Memory B cell (primary cell): Measurements from ENCODE around the gene TMED8.
A peak's percentile ranks its signal among the peaks of the same experiment; 100 is the strongest.
"Not testable (repeated sequence)": the region's sequence is repeated elsewhere in the genome, so short reads cannot be mapped to it uniquely, and the experiment has no call there.

Experiments
- ATAC-seq: fragments of 150-1000 bp; cut with Tn5 transposase; 2 replicates; pipeline ENCODE4 v1.10.0; 2021; ENCODE audit warnings: low read depth, mild to moderate bottlenecking, moderate library complexity
- DNase-seq, 2 donors: peaks; one replicate each; pipeline ENCODE4 v3.0.0; 2022; ENCODE audit warnings: low spot score in 2 of 2
- H3K27ac Mint-ChIP-seq: one replicate; pipeline ENCODE4 v1.8.0; 2022; ENCODE audit warnings: mild to moderate bottlenecking, moderate library complexity, mixed read lengths
- H3K27me3 Mint-ChIP-seq: one replicate; pipeline ENCODE4 v1.8.0; 2022; ENCODE audit warnings: mixed read lengths
- H3K36me3 Mint-ChIP-seq: one replicate; pipeline ENCODE4 v1.8.0; 2022; ENCODE audit warnings: mild to moderate bottlenecking, mixed read lengths
- H3K4me1 Mint-ChIP-seq: one replicate; pipeline ENCODE4 v1.8.0; 2022; ENCODE audit warnings: mixed read lengths
- H3K4me3 Mint-ChIP-seq: one replicate; pipeline ENCODE4 v1.8.0; 2022; ENCODE audit warnings: mild to moderate bottlenecking, moderate library complexity, mixed read lengths
- H3K9me3 Mint-ChIP-seq: one replicate; pipeline ENCODE4 v1.8.0; 2022; ENCODE audit warnings: mixed read lengths

The TMED8 gene

GRCh38 chr14:77376771-77377501 lies at the start of gene TMED8, which contains the start of gene SAMD15:
Gene TMED8 (minus strand): TSS chr14:77377094. CDS start chr14:77377053, 41 bp downstream.
Gene SAMD15 (plus strand): TSS chr14:77377379. CDS start chr14:77377419, 40 bp downstream.
- H3K4me3 Mint-ChIP-seq = peak within 1 kb of the TSS; percentile 98
- DNase-seq (peak; percentile 79 to 92), ATAC-seq (peak; percentile 84)
- H3K4me1 Mint-ChIP-seq = peaks cover 32% of the 10 kb centered on the region
- H3K27ac Mint-ChIP-seq = no peak within 1 kb of the TSS
- H3K27me3 Mint-ChIP-seq = no peaks in the 10 kb centered on the region
- H3K9me3 Mint-ChIP-seq = no peaks in the 10 kb centered on the region
- peaks cover 3% of the 10 kb centered on the region for H3K36me3 Mint-ChIP-seq

DNA sequence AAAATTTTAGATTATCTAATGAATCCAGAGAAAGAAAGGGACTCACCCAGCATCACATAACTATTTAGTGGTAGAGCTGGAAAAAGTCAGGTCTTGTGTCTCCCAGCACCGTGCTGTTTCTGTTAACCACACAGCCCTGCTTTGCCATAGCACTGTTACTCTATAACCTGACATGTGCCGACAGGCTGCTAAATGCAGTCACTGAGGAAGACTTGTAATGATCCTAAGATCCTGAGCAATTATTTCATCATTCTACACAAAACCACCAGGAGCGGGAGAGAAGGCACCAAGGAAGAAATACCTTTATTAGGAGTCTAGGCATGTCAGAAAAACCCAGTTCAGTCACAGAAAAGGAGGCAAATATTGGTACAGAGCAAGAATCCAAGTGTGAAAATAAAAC lies 49.5 kb upstream of the TMED8 start:
- no peak overlapping the region for H3K4me3 Mint-ChIP-seq
- H3K36me3 Mint-ChIP-seq = peaks cover 76% of the 10 kb centered on the region

GRCh38 chr14:77424862-77425261 lies 48.0 kb upstream of the TMED8 start:
- Mint-ChIP-seq H3K27ac (no peak overlapping the region), H3K4me1 (no peaks in the 10 kb centered on the region), H3K36me3 (peaks cover 73% of the 10 kb centered on the region), H3K9me3 (peaks cover 5% of the 10 kb centered on the region), H3K27me3 (no peaks in the 10 kb centered on the region), H3K4me3 (no peak overlapping the region)
- DNase-seq (no peak), ATAC-seq (no peak)

More for the DNA sequence above, 49.5 kb upstream of the TMED8 start:
- DNase-seq = no peak
- H3K27ac Mint-ChIP-seq = no peak overlapping the region
- H3K9me3 Mint-ChIP-seq = peaks cover 2% of the 10 kb centered on the region
- H3K27me3 Mint-ChIP-seq = no peaks in the 10 kb centered on the region
- no peaks in the 10 kb centered on the region for H3K4me1 Mint-ChIP-seq
- no peak for ATAC-seq

- H3K36me3 Mint-ChIP-seq = peaks cover 62% of the 10 kb centered on the region
- peaks cover 8% of the 10 kb centered on the region for H3K9me3 Mint-ChIP-seq
- no peaks in the 10 kb centered on the region for H3K27me3 Mint-ChIP-seq
- ATAC-seq (no peak), DNase-seq (no peak)
- no peaks in the 10 kb centered on the region for H3K4me1 Mint-ChIP-seq
- no peak within 1 kb of the TSS for H3K27ac Mint-ChIP-seq
- no peak within 1 kb of the TSS for H3K4me3 Mint-ChIP-seq
These were observed 46.5 kb upstream of the TMED8 start, which contains the start of gene NOXRED1 for GRCh38 chr14:77423423-77423822. Gene NOXRED1 (minus strand): TSS chr14:77423523. CDS start chr14:77422889, 634 bp downstream.

- DNase-seq (no peak), ATAC-seq (no peak)
- peaks cover 46% of the 10 kb centered on the region for H3K36me3 Mint-ChIP-seq
- H3K27me3 Mint-ChIP-seq = no peaks in the 10 kb centered on the region
- H3K4me1 Mint-ChIP-seq = no peaks in the 10 kb centered on the region
- H3K4me3 Mint-ChIP-seq = no peak overlapping the region
- H3K27ac Mint-ChIP-seq = no peak overlapping the region
- peaks cover 17% of the 10 kb centered on the region for H3K9me3 Mint-ChIP-seq
These were observed 44.3 kb upstream of the TMED8 start for GRCh38 chr14:77421201-77421600.

- DNase-seq = no peak
- peaks cover 17% of the 10 kb centered on the region for H3K9me3 Mint-ChIP-seq
- H3K27me3 Mint-ChIP-seq = no peaks in the 10 kb centered on the region
- H3K36me3 Mint-ChIP-seq = peaks cover 14% of the 10 kb centered on the region
- no peaks in the 10 kb centered on the region for H3K4me1 Mint-ChIP-seq
- no peak overlapping the region for H3K4me3 Mint-ChIP-seq
- no peak overlapping the region for H3K27ac Mint-ChIP-seq
- ATAC-seq = no peak
These were observed 39.9 kb upstream of the TMED8 start for GRCh38 chr14:77416836-77417235.

DNA sequence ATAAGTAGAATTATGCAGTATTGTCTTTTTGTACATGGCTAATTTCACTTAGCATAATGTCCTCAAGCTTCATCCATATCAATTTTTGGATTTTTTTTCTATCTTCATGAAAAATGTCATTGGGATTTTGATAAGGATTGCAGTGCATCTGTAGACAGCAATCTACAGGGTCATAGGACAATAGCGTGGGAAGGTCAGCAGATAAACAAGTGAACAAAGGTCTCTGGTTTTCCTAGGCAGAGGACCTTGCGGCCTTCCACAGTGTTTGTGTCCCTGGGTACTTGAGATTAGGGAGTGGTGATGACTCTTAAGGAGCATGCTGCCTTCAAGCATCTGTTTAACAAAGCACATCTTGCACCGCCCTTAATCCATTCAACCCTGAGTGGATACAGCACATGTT lies 39.2 kb upstream of the TMED8 start:
- not testable (repeated sequence) for H3K36me3 Mint-ChIP-seq, H3K4me1 Mint-ChIP-seq, H3K27ac Mint-ChIP-seq, H3K4me3 Mint-ChIP-seq, ATAC-seq, DNase-seq, H3K27me3 Mint-ChIP-seq
- peaks cover 15% of the 10 kb centered on the region for H3K9me3 Mint-ChIP-seq

- not testable (repeated sequence) for H3K4me3 Mint-ChIP-seq
These were observed 38.6 kb upstream of the TMED8 start for GRCh38 chr14:77415403-77416030.

DNA sequence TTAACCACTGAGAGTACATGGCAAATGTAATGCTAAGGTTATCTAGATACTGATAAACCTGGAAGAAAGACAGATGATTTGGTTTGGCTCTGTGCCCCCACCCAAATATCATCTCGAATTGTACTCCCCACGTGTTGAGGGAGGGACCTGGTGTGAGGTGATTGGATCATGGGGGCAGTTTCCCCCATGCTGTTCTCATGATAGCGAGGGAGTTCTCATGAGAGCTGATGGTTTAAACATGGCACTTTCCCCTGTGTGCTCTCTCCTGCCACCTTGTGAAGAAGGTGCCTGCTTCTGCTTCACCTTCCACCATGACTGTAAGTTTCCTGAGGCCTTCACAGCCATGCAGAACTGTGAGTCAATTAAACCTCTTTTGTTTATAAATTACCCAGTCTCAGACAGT lies 32.2 kb upstream of the TMED8 start:
- no peaks in the 10 kb centered on the region for H3K27me3 Mint-ChIP-seq
- no peaks in the 10 kb centered on the region for H3K9me3 Mint-ChIP-seq
- peak overlapping the region; percentile 62 for H3K27ac Mint-ChIP-seq
- no peak overlapping the region for H3K4me3 Mint-ChIP-seq
- H3K4me1 Mint-ChIP-seq = no peaks in the 10 kb centered on the region
- no peak for DNase-seq
- peak; percentile 39 for ATAC-seq
- peaks cover 1% of the 10 kb centered on the region for H3K36me3 Mint-ChIP-seq

More at GRCh38 chr14:77415403-77416030, 38.6 kb upstream of the TMED8 start:
- not testable (repeated sequence) for H3K36me3 Mint-ChIP-seq, ATAC-seq, H3K4me1 Mint-ChIP-seq, DNase-seq, H3K27me3 Mint-ChIP-seq, H3K27ac Mint-ChIP-seq
- H3K9me3 Mint-ChIP-seq = peaks cover 15% of the 10 kb centered on the region

GRCh38 chr14:77407158-77407557 lies 30.3 kb upstream of the TMED8 start:
- H3K36me3 Mint-ChIP-seq = peaks cover 3% of the 10 kb centered on the region
- DNase-seq (no peak), ATAC-seq (no peak)
- H3K9me3 Mint-ChIP-seq = no peaks in the 10 kb centered on the region
- H3K4me3 Mint-ChIP-seq = no peak overlapping the region
- no peaks in the 10 kb centered on the region for H3K4me1 Mint-ChIP-seq
- no peak overlapping the region for H3K27ac Mint-ChIP-seq
- no peaks in the 10 kb centered on the region for H3K27me3 Mint-ChIP-seq

- H3K36me3 Mint-ChIP-seq = peaks cover 3% of the 10 kb centered on the region
- H3K4me3 Mint-ChIP-seq = no peak overlapping the region
- no peak overlapping the region for H3K27ac Mint-ChIP-seq
- no peaks in the 10 kb centered on the region for H3K4me1 Mint-ChIP-seq
- no peaks in the 10 kb centered on the region for H3K27me3 Mint-ChIP-seq
- H3K9me3 Mint-ChIP-seq = no peaks in the 10 kb centered on the region
- DNase-seq = no peak
- ATAC-seq = no peak
These were observed 29.8 kb upstream of the TMED8 start for GRCh38 chr14:77406718-77407117.

- H3K9me3 Mint-ChIP-seq = no peaks in the 10 kb centered on the region
- H3K36me3 Mint-ChIP-seq = peaks cover 3% of the 10 kb centered on the region
- DNase-seq (no peak), ATAC-seq (no peak)
- no peaks in the 10 kb centered on the region for H3K4me1 Mint-ChIP-seq
- H3K27me3 Mint-ChIP-seq = no peaks in the 10 kb centered on the region
- H3K27ac Mint-ChIP-seq = no peak overlapping the region
- H3K4me3 Mint-ChIP-seq = no peak overlapping the region
These were observed 29.2 kb upstream of the TMED8 start for GRCh38 chr14:77406086-77406485.

- Mint-ChIP-seq H3K27me3 (no peaks in the 10 kb centered on the region), H3K27ac (no peak overlapping the region), H3K4me3 (no peak overlapping the region), H3K9me3 (no peaks in the 10 kb centered on the region), H3K4me1 (no peaks in the 10 kb centered on the region), H3K36me3 (peaks cover 7% of the 10 kb centered on the region)
- DNase-seq (no peak), ATAC-seq (no peak)
These were observed 26.9 kb upstream of the TMED8 start for GRCh38 chr14:77403768-77404167.

GRCh38 chr14:77400216-77400615 lies 23.3 kb upstream of the TMED8 start:
- ATAC-seq = no peak
- Mint-ChIP-seq H3K27ac (no peak overlapping the region), H3K4me1 (no peaks in the 10 kb centered on the region)

More at GRCh38 chr14:77400216-77400615, 23.3 kb upstream of the TMED8 start:
- Mint-ChIP-seq H3K36me3 (peaks cover 12% of the 10 kb centered on the region), H3K27me3 (no peaks in the 10 kb centered on the region), H3K9me3 (no peaks in the 10 kb centered on the region), H3K4me3 (no peak overlapping the region)
- no peak for DNase-seq
